ENCODE measurements around the gene SETDB1.
"Not testable (repeated sequence)": the region's sequence is repeated elsewhere in the genome, so short reads cannot be mapped to it uniquely, and the experiment has no call there.

GRCh38 chr1:150899795-150900194, 26.4 kb upstream of the SETDB1 start:
- not testable (repeated sequence) for TF ChIP-seq POLR2A, CTCF, POLR2AphosphoS5 (IDR thresholded peaks at IDR 0.05)
